HL-60 (cell line): ENCODE results near the gene OTX2.

Experiments used
- DNase-seq, 2 experiments: peaks; one replicate each; pipeline ENCODE4 v3.0.0-alpha.2; 2010 to 2020; ENCODE audit warnings: low read depth in 1 of 2, low spot score in 1 of 2
- H3K27ac ChIP-seq: fragments of 250-450 bp; sonication (Bioruptor Pico); replicated peaks from 2 replicates; pipeline ENCODE4 v1.5.1; 2020; ENCODE audit warnings: mild to moderate bottlenecking, moderate library complexity
- H3K27me3 ChIP-seq: fragments of 250-450 bp; sonication (Bioruptor Pico); 2 replicates; pipeline ENCODE4 v1.5.1; 2021; ENCODE audit warnings: mild to moderate bottlenecking, moderate library complexity; ENCODE audit not compliant: insufficient read depth, poor library complexity, severe bottlenecking
- H3K4me3 ChIP-seq: replicated peaks from 2 replicates; pipeline ENCODE4 v1.5.1; 2011; ENCODE audit warnings: mild to moderate bottlenecking, control low read depth, low read length; ENCODE audit not compliant: insufficient read depth
- GABPA ChIP-seq: IDR thresholded peaks from 2 replicates; pipeline ENCODE4 v1.6.1; 2012; ENCODE audit warnings: low read depth
- POLR2AphosphoS5 ChIP-seq: IDR thresholded peaks from 2 replicates; pipeline ENCODE4 v1.6.1; 2012; ENCODE audit warnings: low read depth
- SPI1 ChIP-seq: IDR thresholded peaks from 2 replicates; pipeline ENCODE4 v1.6.1; 2012; ENCODE audit warnings: low read depth, mild to moderate bottlenecking, borderline replicate concordance
- TF ChIP-seq, protein P1 (sequence below): IDR thresholded peaks from 2 replicates; pipeline ENCODE4 v1.6.1; 2012; ENCODE audit warnings: low read depth; ENCODE audit not compliant: insufficient replicate concordance
- TF ChIP-seq, protein P2 (sequence below): IDR thresholded peaks from one replicate; pipeline ENCODE4 v1.5.1; 2011; ENCODE audit warnings: low read length, control low read depth, inconsistent platforms; ENCODE audit not compliant: insufficient read depth

OTX2 gene

GRCh38 chr14:56826214-56826613 is 15.9 kb upstream of the OTX2 start:
- no peak for DNase-seq
- Histone ChIP-seq H3K27me3 (peaks cover 11% of the 10 kb centered on the region), H3K27ac (no peak overlapping the region), H3K4me3 (no peak overlapping the region)
- TF ChIP-seq SPI1 (no peak), POLR2AphosphoS5 (no peak), GABPA (no peak)
- TF ChIP-seq, protein P1, sequence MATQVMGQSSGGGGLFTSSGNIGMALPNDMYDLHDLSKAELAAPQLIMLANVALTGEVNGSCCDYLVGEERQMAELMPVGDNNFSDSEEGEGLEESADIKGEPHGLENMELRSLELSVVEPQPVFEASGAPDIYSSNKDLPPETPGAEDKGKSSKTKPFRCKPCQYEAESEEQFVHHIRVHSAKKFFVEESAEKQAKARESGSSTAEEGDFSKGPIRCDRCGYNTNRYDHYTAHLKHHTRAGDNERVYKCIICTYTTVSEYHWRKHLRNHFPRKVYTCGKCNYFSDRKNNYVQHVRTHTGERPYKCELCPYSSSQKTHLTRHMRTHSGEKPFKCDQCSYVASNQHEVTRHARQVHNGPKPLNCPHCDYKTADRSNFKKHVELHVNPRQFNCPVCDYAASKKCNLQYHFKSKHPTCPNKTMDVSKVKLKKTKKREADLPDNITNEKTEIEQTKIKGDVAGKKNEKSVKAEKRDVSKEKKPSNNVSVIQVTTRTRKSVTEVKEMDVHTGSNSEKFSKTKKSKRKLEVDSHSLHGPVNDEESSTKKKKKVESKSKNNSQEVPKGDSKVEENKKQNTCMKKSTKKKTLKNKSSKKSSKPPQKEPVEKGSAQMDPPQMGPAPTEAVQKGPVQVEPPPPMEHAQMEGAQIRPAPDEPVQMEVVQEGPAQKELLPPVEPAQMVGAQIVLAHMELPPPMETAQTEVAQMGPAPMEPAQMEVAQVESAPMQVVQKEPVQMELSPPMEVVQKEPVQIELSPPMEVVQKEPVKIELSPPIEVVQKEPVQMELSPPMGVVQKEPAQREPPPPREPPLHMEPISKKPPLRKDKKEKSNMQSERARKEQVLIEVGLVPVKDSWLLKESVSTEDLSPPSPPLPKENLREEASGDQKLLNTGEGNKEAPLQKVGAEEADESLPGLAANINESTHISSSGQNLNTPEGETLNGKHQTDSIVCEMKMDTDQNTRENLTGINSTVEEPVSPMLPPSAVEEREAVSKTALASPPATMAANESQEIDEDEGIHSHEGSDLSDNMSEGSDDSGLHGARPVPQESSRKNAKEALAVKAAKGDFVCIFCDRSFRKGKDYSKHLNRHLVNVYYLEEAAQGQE, result no peak

DNA sequence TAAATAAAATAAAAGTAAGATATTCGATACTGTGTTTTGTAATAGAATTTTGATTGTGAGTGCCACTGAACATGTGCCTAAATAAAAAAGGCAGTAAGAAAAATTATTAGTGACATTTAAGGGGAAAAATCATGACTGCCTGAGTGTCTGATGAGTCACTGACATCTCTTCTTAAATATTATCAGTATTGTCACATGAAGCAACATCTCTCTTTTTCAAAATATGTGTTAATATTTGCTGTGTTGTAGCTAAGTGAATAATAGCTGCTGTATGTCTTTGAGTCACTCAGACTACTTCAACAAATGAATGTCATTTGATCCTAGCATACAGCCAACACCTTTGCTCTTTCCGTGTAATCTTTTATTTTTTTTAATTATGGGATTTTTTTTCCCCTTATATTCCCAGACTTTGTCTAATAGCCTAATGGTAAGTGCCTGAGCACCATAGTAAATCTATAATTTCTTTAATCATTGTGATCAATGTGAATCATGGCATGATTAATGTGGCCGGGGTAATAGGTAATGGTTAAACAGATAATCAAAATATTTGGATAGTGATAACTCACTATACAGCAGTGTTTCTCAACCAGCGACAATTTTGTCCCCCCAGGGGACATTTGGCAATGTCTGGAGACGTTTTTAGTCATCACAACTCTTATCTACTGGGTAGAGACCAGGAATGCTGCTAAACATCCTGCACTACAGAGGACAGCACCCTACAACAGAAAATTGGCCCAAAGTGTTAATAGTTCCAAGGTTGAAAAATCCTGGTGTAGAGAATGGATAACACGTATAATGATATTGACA is 11.7 kb upstream of the OTX2 start:
- DNase-seq, result no peak
- Histone ChIP-seq H3K4me3 (no peak overlapping the region), H3K27ac (no peak overlapping the region), H3K27me3 (peaks cover 37% of the 10 kb centered on the region)
- TF ChIP-seq, protein P1, result no peak
- TF ChIP-seq GABPA, result no peak
- TF ChIP-seq SPI1, result no peak
- TF ChIP-seq, protein P2, sequence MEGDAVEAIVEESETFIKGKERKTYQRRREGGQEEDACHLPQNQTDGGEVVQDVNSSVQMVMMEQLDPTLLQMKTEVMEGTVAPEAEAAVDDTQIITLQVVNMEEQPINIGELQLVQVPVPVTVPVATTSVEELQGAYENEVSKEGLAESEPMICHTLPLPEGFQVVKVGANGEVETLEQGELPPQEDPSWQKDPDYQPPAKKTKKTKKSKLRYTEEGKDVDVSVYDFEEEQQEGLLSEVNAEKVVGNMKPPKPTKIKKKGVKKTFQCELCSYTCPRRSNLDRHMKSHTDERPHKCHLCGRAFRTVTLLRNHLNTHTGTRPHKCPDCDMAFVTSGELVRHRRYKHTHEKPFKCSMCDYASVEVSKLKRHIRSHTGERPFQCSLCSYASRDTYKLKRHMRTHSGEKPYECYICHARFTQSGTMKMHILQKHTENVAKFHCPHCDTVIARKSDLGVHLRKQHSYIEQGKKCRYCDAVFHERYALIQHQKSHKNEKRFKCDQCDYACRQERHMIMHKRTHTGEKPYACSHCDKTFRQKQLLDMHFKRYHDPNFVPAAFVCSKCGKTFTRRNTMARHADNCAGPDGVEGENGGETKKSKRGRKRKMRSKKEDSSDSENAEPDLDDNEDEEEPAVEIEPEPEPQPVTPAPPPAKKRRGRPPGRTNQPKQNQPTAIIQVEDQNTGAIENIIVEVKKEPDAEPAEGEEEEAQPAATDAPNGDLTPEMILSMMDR, result no peak
- no peak for TF ChIP-seq POLR2AphosphoS5

DNA sequence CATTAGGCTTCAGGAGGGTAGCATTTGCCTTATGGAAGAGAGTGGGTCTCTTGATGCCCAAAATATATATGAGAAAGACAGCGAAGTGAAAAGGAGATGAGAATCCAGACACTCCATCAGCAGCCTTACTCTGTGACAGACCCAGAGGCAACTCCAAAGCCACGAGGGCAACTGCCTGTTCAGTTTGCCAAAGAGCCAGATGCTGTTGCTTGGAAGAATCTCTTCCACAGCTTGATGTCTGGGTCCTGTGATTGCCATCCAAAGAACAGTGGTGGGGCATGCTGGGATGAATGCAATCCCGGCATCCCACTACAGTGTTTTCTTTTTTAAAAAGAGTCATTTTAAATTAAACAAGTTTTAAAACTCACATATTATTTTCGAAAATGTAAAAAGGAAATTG is 10.9 kb upstream of the OTX2 start:
- TF ChIP-seq POLR2AphosphoS5, result no peak
- no peak for TF ChIP-seq SPI1
- TF ChIP-seq, protein P2, result no peak
- no peak for TF ChIP-seq GABPA
- TF ChIP-seq, protein P1, result no peak
- H3K27me3 ChIP-seq, result peaks cover 43% of the 10 kb centered on the region
- no peak for DNase-seq
- no peak overlapping the region for H3K4me3 ChIP-seq
- H3K27ac ChIP-seq, result no peak overlapping the region
